ENCODE data around the gene ST7.

DNA sequence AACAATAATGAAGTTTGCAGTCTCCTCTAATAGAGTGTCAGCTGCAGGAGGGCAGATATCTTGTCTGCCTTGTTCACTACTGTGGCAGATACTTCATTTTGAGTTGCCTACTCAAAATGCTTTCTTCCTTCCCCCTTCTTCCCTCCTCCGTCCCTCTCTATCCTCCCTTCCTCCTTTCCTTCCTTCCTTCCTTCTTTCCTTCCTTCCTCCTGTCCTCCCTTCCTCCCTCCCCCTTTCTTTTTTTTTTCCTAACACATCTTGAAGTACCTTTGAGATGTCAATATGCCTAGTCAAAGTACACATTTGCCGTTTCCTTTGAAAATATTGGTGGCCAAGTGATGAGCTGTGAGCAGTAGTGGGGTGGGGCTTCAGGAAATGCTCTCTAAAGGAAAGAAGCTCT is 18.7 kb upstream of the ST7 start:
- no peak for TF ChIP-seq EZH2 (IDR thresholded peaks at IDR 0.05; ENCODE audit: borderline replicate concordance, insufficient read depth, low read length, poor library complexity, severe bottlenecking)
- TF ChIP-seq CTCF (IDR thresholded peaks at IDR 0.05; ENCODE audit: poor library complexity, severe bottlenecking), result no peak
- TF ChIP-seq, protein P1, sequence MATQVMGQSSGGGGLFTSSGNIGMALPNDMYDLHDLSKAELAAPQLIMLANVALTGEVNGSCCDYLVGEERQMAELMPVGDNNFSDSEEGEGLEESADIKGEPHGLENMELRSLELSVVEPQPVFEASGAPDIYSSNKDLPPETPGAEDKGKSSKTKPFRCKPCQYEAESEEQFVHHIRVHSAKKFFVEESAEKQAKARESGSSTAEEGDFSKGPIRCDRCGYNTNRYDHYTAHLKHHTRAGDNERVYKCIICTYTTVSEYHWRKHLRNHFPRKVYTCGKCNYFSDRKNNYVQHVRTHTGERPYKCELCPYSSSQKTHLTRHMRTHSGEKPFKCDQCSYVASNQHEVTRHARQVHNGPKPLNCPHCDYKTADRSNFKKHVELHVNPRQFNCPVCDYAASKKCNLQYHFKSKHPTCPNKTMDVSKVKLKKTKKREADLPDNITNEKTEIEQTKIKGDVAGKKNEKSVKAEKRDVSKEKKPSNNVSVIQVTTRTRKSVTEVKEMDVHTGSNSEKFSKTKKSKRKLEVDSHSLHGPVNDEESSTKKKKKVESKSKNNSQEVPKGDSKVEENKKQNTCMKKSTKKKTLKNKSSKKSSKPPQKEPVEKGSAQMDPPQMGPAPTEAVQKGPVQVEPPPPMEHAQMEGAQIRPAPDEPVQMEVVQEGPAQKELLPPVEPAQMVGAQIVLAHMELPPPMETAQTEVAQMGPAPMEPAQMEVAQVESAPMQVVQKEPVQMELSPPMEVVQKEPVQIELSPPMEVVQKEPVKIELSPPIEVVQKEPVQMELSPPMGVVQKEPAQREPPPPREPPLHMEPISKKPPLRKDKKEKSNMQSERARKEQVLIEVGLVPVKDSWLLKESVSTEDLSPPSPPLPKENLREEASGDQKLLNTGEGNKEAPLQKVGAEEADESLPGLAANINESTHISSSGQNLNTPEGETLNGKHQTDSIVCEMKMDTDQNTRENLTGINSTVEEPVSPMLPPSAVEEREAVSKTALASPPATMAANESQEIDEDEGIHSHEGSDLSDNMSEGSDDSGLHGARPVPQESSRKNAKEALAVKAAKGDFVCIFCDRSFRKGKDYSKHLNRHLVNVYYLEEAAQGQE (IDR thresholded peaks at IDR 0.05; ENCODE audit: borderline replicate concordance), result no peak
- no peak for TF ChIP-seq POLR2AphosphoS5 (IDR thresholded peaks at IDR 0.05)
- TF ChIP-seq TAF1 (IDR thresholded peaks at IDR 0.05; ENCODE audit: low read depth), result no peak
- TF ChIP-seq SMC3 (conservative IDR thresholded peaks at IDR 0.05; ENCODE audit: poor library complexity), result no peak
- TF ChIP-seq MXI1 (conservative IDR thresholded peaks at IDR 0.05; ENCODE audit: poor library complexity, severe bottlenecking), result no peak
- no peak for TF ChIP-seq EP300 (conservative IDR thresholded peaks at IDR 0.05; ENCODE audit: poor library complexity, severe bottlenecking)
- TF ChIP-seq RAD21 (conservative IDR thresholded peaks at IDR 0.05), result no peak
